IMR-90 (cell line): ENCODE results near the gene KRT6B. TPM values are rescaled to one million over a fixed set of nuclear protein-coding genes. Genes with fewer than 3 reads are reported as not detected.

Source experiments
- ATAC-seq: fragments of 200-7000 bp; cut with Tn5 transposase; 2 replicates; pipeline ENCODE4 v1.9.1; 2020; ENCODE audit warnings: low read depth, mild to moderate bottlenecking, moderate library complexity
- BruUV-seq: library from RNA; stranded (reverse); fragments of 400-500 nt; replicated peaks from 2 replicates; lab custom pipeline; 2021; lab: Mats Ljungman, UMichigan
- CTCF ChIA-PET: fragments of 300-600 bp; formaldehyde crosslinking; extraction: SDS; loops from one replicate; lab custom pipeline; 2021; ENCODE audit warnings: antibody characterized with exemption; lab: Yijun Ruan, JAX
- POLR2A ChIA-PET: fragments of 300-600 bp; sonication (Branson Sonifier 250); formaldehyde crosslinking; loops from one replicate; lab custom pipeline; 2022; ENCODE audit warnings: antibody characterized with exemption; ENCODE audit not compliant: unreplicated experiment; lab: Charles Lee
- DNase-seq: peaks from one replicate; pipeline ENCODE4 v3.0.0; 2013
- H2AFZ ChIP-seq: replicated peaks from 2 replicates; pipeline ENCODE3; 2013; ENCODE audit warnings: low read length, mild to moderate bottlenecking; ENCODE audit not compliant: poor library complexity
- H2AK5ac ChIP-seq: 2 replicates; pipeline ENCODE4 v1.6.1; 2013; ENCODE audit warnings: low read depth, low read length, inconsistent platforms
- H2AK9ac ChIP-seq: replicated peaks from 2 replicates; pipeline ENCODE3; 2013; ENCODE audit warnings: mild to moderate bottlenecking, low read depth, low read length, moderate library complexity; ENCODE audit not compliant: poor library complexity
- H2BK120ac ChIP-seq: 2 replicates; pipeline ENCODE4 v1.6.1; 2013; ENCODE audit warnings: low read depth, low read length, inconsistent platforms
- H2BK15ac ChIP-seq: 3 replicates; pipeline ENCODE4 v1.6.1; 2013; ENCODE audit warnings: low read depth, low read length, inconsistent platforms
- H2BK20ac ChIP-seq: 2 replicates; pipeline ENCODE4 v1.6.1; 2013; ENCODE audit warnings: low read depth, mild to moderate bottlenecking, inconsistent platforms, low read length, moderate library complexity
- H2BK5ac ChIP-seq: 2 replicates; pipeline ENCODE4 v1.6.1; 2013; ENCODE audit warnings: mild to moderate bottlenecking, low read depth, low read length, inconsistent platforms; ENCODE audit not compliant: poor library complexity, severe bottlenecking
- H3K14ac ChIP-seq: replicated peaks from 2 replicates; pipeline ENCODE4 v1.6.1; 2013; ENCODE audit warnings: low read depth, low read length, inconsistent platforms
- H3K18ac ChIP-seq: 2 replicates; pipeline ENCODE4 v1.6.1; 2013; ENCODE audit warnings: low read depth, low read length, control low read depth
- H3K23ac ChIP-seq: 2 replicates; pipeline ENCODE4 v1.6.1; 2013; ENCODE audit warnings: low read depth, low read length, inconsistent platforms
- H3K27ac ChIP-seq: 2 replicates; pipeline ENCODE4 v1.5.1; 2013; ENCODE audit warnings: mild to moderate bottlenecking, control low read depth, low read length; ENCODE audit not compliant: insufficient read depth
- H3K27me3 ChIP-seq: 2 replicates; pipeline ENCODE4 v1.6.1; 2013; ENCODE audit warnings: low read length; ENCODE audit not compliant: control insufficient read depth, insufficient read depth
- H3K36me3 ChIP-seq: 2 replicates; pipeline ENCODE4 v1.6.1; 2013; ENCODE audit warnings: low read length, mixed read lengths; ENCODE audit not compliant: control insufficient read depth, insufficient read depth
- H3K4ac ChIP-seq: 2 replicates; pipeline ENCODE4 v1.6.1; 2013; ENCODE audit warnings: low read depth, low read length, inconsistent platforms
- H3K4me1 ChIP-seq: 2 replicates; pipeline ENCODE4 v1.6.1; 2013; ENCODE audit warnings: low read length, mixed read lengths; ENCODE audit not compliant: control insufficient read depth, insufficient read depth
- H3K4me2 ChIP-seq: 2 replicates; pipeline ENCODE4 v1.6.1; 2013; ENCODE audit warnings: low read depth, mild to moderate bottlenecking, control low read depth, low read length, moderate library complexity
- H3K4me3 ChIP-seq: 2 replicates; pipeline ENCODE4 v1.5.1; 2013; ENCODE audit warnings: low read depth, mild to moderate bottlenecking, control low read depth, low read length, moderate library complexity; ENCODE audit not compliant: insufficient read depth
- H3K56ac ChIP-seq: 2 replicates; pipeline ENCODE4 v1.6.1; 2013; ENCODE audit warnings: low read length, inconsistent platforms; ENCODE audit not compliant: insufficient read depth; ENCODE audit errors: extremely low read depth
- H3K79me1 ChIP-seq, 2 experiments: 2 replicates each; pipeline ENCODE4 v1.6.1; 2013; ENCODE audit warnings: low read length in 2 of 2, inconsistent platforms in 1 of 2, low read depth in 1 of 2
- H3K9ac ChIP-seq: 2 replicates; pipeline ENCODE4 v1.6.1; 2013; ENCODE audit warnings: low read depth, low read length, control low read depth
- H3K9me1 ChIP-seq: 2 replicates; pipeline ENCODE4 v1.6.1; 2013; ENCODE audit warnings: low read length, inconsistent platforms; ENCODE audit not compliant: insufficient read depth
- H3K9me3 ChIP-seq: 2 replicates; pipeline ENCODE4 v1.6.1; 2013; ENCODE audit warnings: low read length; ENCODE audit not compliant: control insufficient read depth, insufficient read depth
- H4K20me1 ChIP-seq: 2 replicates; pipeline ENCODE4 v1.6.1; 2013; ENCODE audit warnings: low read length, inconsistent platforms; ENCODE audit not compliant: insufficient read depth
- H4K5ac ChIP-seq: 2 replicates; pipeline ENCODE4 v1.6.1; 2013; ENCODE audit warnings: mild to moderate bottlenecking, low read depth, low read length, control low read depth
- H4K8ac ChIP-seq, 2 experiments: 2 replicates each; pipeline ENCODE4 v1.6.1; 2013; ENCODE audit warnings: low read depth in 2 of 2, low read length in 2 of 2, control low read depth in 1 of 2, inconsistent platforms in 1 of 2
- H4K91ac ChIP-seq: 2 replicates; pipeline ENCODE4 v1.6.1; 2013; ENCODE audit warnings: low read depth, low read length, inconsistent platforms; ENCODE audit not compliant: insufficient read depth
- CEBPB ChIP-seq: IDR thresholded peaks from 2 replicates; pipeline ENCODE4 v1.6.1; 2012; ENCODE audit warnings: low read depth, low read length, improper control_type of control experiment
- ELK1 ChIP-seq: fragments of 150-350 bp; IDR thresholded peaks from 2 replicates; pipeline ENCODE4 v1.6.1; 2016; ENCODE audit warnings: low read depth, mild to moderate bottlenecking, low read length, moderate library complexity, borderline replicate concordance
- FOS ChIP-seq: fragments of 150-350 bp; IDR thresholded peaks from 2 replicates; pipeline ENCODE4 v1.6.1; 2016; ENCODE audit warnings: low read depth, low read length
- MAFK ChIP-seq: IDR thresholded peaks from 2 replicates; pipeline ENCODE4 v1.6.1; 2012; ENCODE audit warnings: low read depth, low read length, improper control_type of control experiment
- MAZ ChIP-seq: IDR thresholded peaks from 2 replicates; pipeline ENCODE4 v1.6.1; 2012; ENCODE audit warnings: low read depth, mild to moderate bottlenecking, low read length, improper control_type of control experiment, moderate library complexity, borderline replicate concordance
- MXI1 ChIP-seq: IDR thresholded peaks from 2 replicates; pipeline ENCODE4 v1.6.1; 2012; ENCODE audit warnings: low read depth, mild to moderate bottlenecking, low read length, moderate library complexity, borderline replicate concordance
- NFE2L2 ChIP-seq: fragments of 150-350 bp; IDR thresholded peaks from 2 replicates; pipeline ENCODE4 v1.6.1; 2016; ENCODE audit warnings: low read depth, mild to moderate bottlenecking, low read length
- POLR2A ChIP-seq: IDR thresholded peaks from 2 replicates; pipeline ENCODE4 v1.6.1; 2012; ENCODE audit warnings: mild to moderate bottlenecking, low read depth, low read length
- RAD21 ChIP-seq: IDR thresholded peaks from 2 replicates; pipeline ENCODE4 v1.6.1; 2012; ENCODE audit warnings: low read length, improper control_type of control experiment
- RCOR1 ChIP-seq: IDR thresholded peaks from 2 replicates; pipeline ENCODE4 v1.6.1; 2012; ENCODE audit warnings: mild to moderate bottlenecking, low read length, improper control_type of control experiment; ENCODE audit not compliant: insufficient replicate concordance
- RFX5 ChIP-seq: IDR thresholded peaks from 2 replicates; pipeline ENCODE4 v1.8.0; 2012; ENCODE audit warnings: low read depth, mild to moderate bottlenecking, low read length, moderate library complexity
- SMC3 ChIP-seq: fragments of 150-350 bp; IDR thresholded peaks from 2 replicates; pipeline ENCODE4 v1.6.1; 2016; ENCODE audit warnings: low read depth, mild to moderate bottlenecking, antibody characterized with exemption, low read length, moderate library complexity
- WGBS, 2 experiments: methylation state at CpG; one replicate each; pipeline versions ENCODE4 v1.1.5 to v1.1.7; 2013; ENCODE audit warnings: missing lambda C conversion rate in 2 of 2; ENCODE audit not compliant: insufficient read length in 1 of 2; ENCODE audit errors: extremely low coverage in 2 of 2; 5-methylcytosine and 5-hydroxymethylcytosine counted together
- dilution Hi-C: fragments of 300-500 bp; cut with HindIII; formaldehyde crosslinking; loops from one replicate; pipeline ENCODE4 v1.14.3; 2018; ENCODE audit warnings: low sequenced_read_pairs; ENCODE audit not compliant: unreplicated experiment
- in situ Hi-C: fragments of 300-500 bp; cut with MboI; formaldehyde crosslinking; loops from 3 replicates; pipeline ENCODE4 v1.14.3; 2019; ENCODE audit warnings: low sequenced_read_pairs, inconsistent platforms, mixed read lengths
- intact Hi-C: fragments of 100-400 bp; cut with micrococcal nuclease; formaldehyde crosslinking; loops from 2 replicates; pipeline ENCODE4 v1.10.0; 2022
- polyA plus RNA-seq, 3 experiments: library from polyadenylated mRNA; depleted of rRNA; stranded (reverse); fragments of >200 nt; gene quantifications; 2 replicates each; pipeline ENCODE4 v1.2.3, GENCODE V29; 2012; ENCODE audit warnings: low replicate concordance in 1 of 3
- total RNA-seq: library from RNA; depleted of rRNA; stranded (reverse); fragments of >200 nt; gene quantifications from 2 replicates; pipeline ENCODE4 v1.2.3, GENCODE V29; 2012
- TF ChIP-seq, protein P1 (sequence below): conservative IDR thresholded peaks from 2 replicates; pipeline ENCODE4 v1.5.1; 2012; ENCODE audit warnings: mild to moderate bottlenecking, low read depth, low read length, improper control_type of control experiment
- TF ChIP-seq, protein P2 (sequence below): fragments of 150-350 bp; IDR thresholded peaks from 2 replicates; pipeline ENCODE4 v1.6.1; 2017; ENCODE audit warnings: mild to moderate bottlenecking, antibody characterized with exemption, low read length, low read depth

The KRT6B gene
- total and polyA plus RNA-seq, 2 of the 4 experiments (the other 2 are of a cell fraction): not detected

- Histone ChIP-seq H4K20me1 (no peaks in the 10 kb centered on the region), H3K4me1 (no peaks in the 10 kb centered on the region; the same call in 1 of the 2 replicates), H3K79me1 (no peaks in the 10 kb centered on the region), H4K91ac (no peak overlapping the region), H3K56ac (no peak overlapping the region), H3K36me3 (no peaks in the 10 kb centered on the region), H4K8ac (no peak overlapping the region), H2BK15ac (no peak overlapping the region), H3K9ac (no peak overlapping the region), H4K5ac (no peak overlapping the region), H2BK120ac (no peak overlapping the region), H3K27me3 (peaks cover 10% of the 10 kb centered on the region), H3K18ac (no peak overlapping the region), H3K4me3 (no peak overlapping the region), H2AK5ac (no peak overlapping the region), H3K9me1 (no peaks in the 10 kb centered on the region), H2BK5ac (no peak overlapping the region), H2BK20ac (no peak overlapping the region), H3K14ac (no peak overlapping the region), H2AK9ac (no peak overlapping the region), H3K23ac (no peak overlapping the region), H3K27ac (no peak overlapping the region), H3K9me3 (no peaks in the 10 kb centered on the region), H3K4ac (no peak overlapping the region), H3K4me2 (no peak overlapping the region), H2AFZ (no peak overlapping the region)
- no peak for DNase-seq
- WGBS, 2 experiments: no CpG with 5 or more reads among the region's 3 CpGs
- intact Hi-C loops: no loop called here
- CTCF ChIA-PET: no interaction called here
- dilution Hi-C loops: no loop called here
- POLR2A ChIA-PET: no interaction called here
- in situ Hi-C loops: no loop called here
- TF ChIP-seq FOS (no peak), MAZ (no peak), POLR2A (no peak), RAD21 (no peak), ELK1 (no peak), NFE2L2 (no peak), RFX5 (no peak), CEBPB (no peak), SMC3 (no peak), RCOR1 (no peak), MXI1 (no peak), MAFK (no peak)
- TF ChIP-seq, protein P1, sequence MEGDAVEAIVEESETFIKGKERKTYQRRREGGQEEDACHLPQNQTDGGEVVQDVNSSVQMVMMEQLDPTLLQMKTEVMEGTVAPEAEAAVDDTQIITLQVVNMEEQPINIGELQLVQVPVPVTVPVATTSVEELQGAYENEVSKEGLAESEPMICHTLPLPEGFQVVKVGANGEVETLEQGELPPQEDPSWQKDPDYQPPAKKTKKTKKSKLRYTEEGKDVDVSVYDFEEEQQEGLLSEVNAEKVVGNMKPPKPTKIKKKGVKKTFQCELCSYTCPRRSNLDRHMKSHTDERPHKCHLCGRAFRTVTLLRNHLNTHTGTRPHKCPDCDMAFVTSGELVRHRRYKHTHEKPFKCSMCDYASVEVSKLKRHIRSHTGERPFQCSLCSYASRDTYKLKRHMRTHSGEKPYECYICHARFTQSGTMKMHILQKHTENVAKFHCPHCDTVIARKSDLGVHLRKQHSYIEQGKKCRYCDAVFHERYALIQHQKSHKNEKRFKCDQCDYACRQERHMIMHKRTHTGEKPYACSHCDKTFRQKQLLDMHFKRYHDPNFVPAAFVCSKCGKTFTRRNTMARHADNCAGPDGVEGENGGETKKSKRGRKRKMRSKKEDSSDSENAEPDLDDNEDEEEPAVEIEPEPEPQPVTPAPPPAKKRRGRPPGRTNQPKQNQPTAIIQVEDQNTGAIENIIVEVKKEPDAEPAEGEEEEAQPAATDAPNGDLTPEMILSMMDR: no peak
- TF ChIP-seq, protein P2, sequence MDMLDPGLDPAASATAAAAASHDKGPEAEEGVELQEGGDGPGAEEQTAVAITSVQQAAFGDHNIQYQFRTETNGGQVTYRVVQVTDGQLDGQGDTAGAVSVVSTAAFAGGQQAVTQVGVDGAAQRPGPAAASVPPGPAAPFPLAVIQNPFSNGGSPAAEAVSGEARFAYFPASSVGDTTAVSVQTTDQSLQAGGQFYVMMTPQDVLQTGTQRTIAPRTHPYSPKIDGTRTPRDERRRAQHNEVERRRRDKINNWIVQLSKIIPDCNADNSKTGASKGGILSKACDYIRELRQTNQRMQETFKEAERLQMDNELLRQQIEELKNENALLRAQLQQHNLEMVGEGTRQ: no peak
- ATAC-seq: no peak
- no TSS peak for BruUV-seq
These were observed 8.0 kb downstream of the KRT6B start for GRCh38 chr12:52443966-52444365.
